GM12878 (cell line): ENCODE data around the gene FOXRED2. TPM values are rescaled to one million over a fixed set of nuclear protein-coding genes. Genes with fewer than 3 reads are reported as not detected.

Experiments used
- ATAC-seq: fragments of 200-7000 bp; cut with Tn5 transposase; 3 replicates; pipeline ENCODE4 v1.9.1; 2020; ENCODE audit warnings: mild to moderate bottlenecking, moderate library complexity
- BruUV-seq: library from RNA; stranded (reverse); fragments of 400-500 nt; replicated peaks from 2 replicates; lab custom pipeline; 2021; lab: Mats Ljungman, UMichigan
- CTCF ChIA-PET: fragments of 300-600 bp; sonication (Branson Sonifier 250); formaldehyde crosslinking; extraction: SDS; loops from one replicate; lab custom pipeline; 2021; ENCODE audit warnings: inconsistent platforms; lab: Yijun Ruan, JAX
- POLR2A ChIA-PET: fragments of 350-600 bp; formaldehyde crosslinking; extraction: SDS; loops from one replicate; lab custom pipeline; 2021; ENCODE audit warnings: inconsistent platforms; lab: Charles Lee
- RAD21 ChIA-PET: fragments of 300-600 bp; sonication (Branson Sonifier 250); formaldehyde crosslinking; loops from one replicate; lab custom pipeline; 2023; ENCODE audit warnings: antibody characterized with exemption; ENCODE audit not compliant: unreplicated experiment; lab: Charles Lee
- SMC1A ChIA-PET: fragments of 300-600 bp; sonication (Branson Sonifier 250); formaldehyde crosslinking; loops from one replicate; lab custom pipeline; 2023; ENCODE audit not compliant: unreplicated experiment, uncharacterized antibody; lab: Charles Lee
- DNase-seq: peaks from one replicate; pipeline ENCODE4 v3.0.0-alpha.2; 2011; ENCODE audit warnings: low read depth, low spot score
- FAIRE-seq: peaks from 3 replicates; lab custom pipeline; 2011; peaks lifted over from hg19 to GRCh38; lab: Jason Lieb, UNC
- H2AFZ ChIP-seq: 2 replicates; pipeline ENCODE4 v1.6.0; 2011; ENCODE audit warnings: low read depth, low read length, control low read depth; ENCODE audit not compliant: control insufficient read depth
- H3K27ac ChIP-seq: 2 replicates; pipeline ENCODE4 v1.5.1; 2011; ENCODE audit warnings: control low read depth; ENCODE audit not compliant: control insufficient read depth, insufficient read depth
- H3K27me3 ChIP-seq, 2 experiments: replicated peaks in 1 of 2; 2 replicates each; pipeline versions ENCODE4 v1.6.0 to v1.6.1; 2011; ENCODE audit warnings: low read length in 1 of 2; ENCODE audit not compliant: control insufficient read depth in 2 of 2, insufficient read depth in 2 of 2
- H3K36me3 ChIP-seq, 2 experiments: 2 replicates each; pipeline ENCODE4 v1.5.1; 2011; ENCODE audit warnings: low read length in 1 of 2; ENCODE audit not compliant: control insufficient read depth in 2 of 2, insufficient read depth in 2 of 2
- H3K4me1 ChIP-seq: 2 replicates; pipeline ENCODE4 v1.6.1; 2011; ENCODE audit warnings: mild to moderate bottlenecking, low read length, moderate library complexity, mixed read lengths; ENCODE audit not compliant: control insufficient read depth, insufficient read depth
- H3K4me2 ChIP-seq: 2 replicates; pipeline ENCODE4 v1.6.0; 2011; ENCODE audit warnings: control low read depth; ENCODE audit not compliant: control insufficient read depth, insufficient read depth
- H3K4me3 ChIP-seq: fragments of 200-600 bp; sonication (generic); 2 replicates; pipeline ENCODE4 v1.5.1; 2016
- H3K79me2 ChIP-seq: 2 replicates; pipeline ENCODE4 v1.6.0; 2011; ENCODE audit warnings: low read length; ENCODE audit not compliant: control insufficient read depth, insufficient read depth
- H3K9ac ChIP-seq: 2 replicates; pipeline ENCODE4 v1.8.0; 2011; ENCODE audit warnings: low read length, control low read depth, mixed read lengths; ENCODE audit not compliant: control insufficient read depth, insufficient read depth
- H3K9me3 ChIP-seq: replicated peaks from 3 replicates; pipeline ENCODE4 v1.5.1; 2011; ENCODE audit warnings: mild to moderate bottlenecking, low read length; ENCODE audit not compliant: control insufficient read depth, insufficient read depth
- H4K20me1 ChIP-seq: 2 replicates; pipeline ENCODE4 v1.6.0; 2011; ENCODE audit not compliant: control insufficient read depth, insufficient read depth
- DPF2 ChIP-seq: fragments of 450-650 bp; IDR thresholded peaks from 2 replicates; pipeline ENCODE4 v1.6.1; 2017; ENCODE audit warnings: mild to moderate bottlenecking
- EGR1 ChIP-seq, 2 experiments: IDR thresholded peaks; 1 replicate in 1 of 2; 2 replicates in 1 of 2; pipeline ENCODE4 v1.6.1; 2011 to 2012; ENCODE audit warnings: low read depth in 2 of 2, low read length in 2 of 2, borderline replicate concordance in 1 of 2, mild to moderate bottlenecking in 1 of 2, moderate library complexity in 1 of 2
- FOXM1 ChIP-seq: IDR thresholded peaks from 2 replicates; pipeline ENCODE4 v1.6.1; 2012; ENCODE audit warnings: low read depth, mild to moderate bottlenecking, inconsistent platforms, low read length, moderate library complexity
- GATAD2B ChIP-seq: fragments of 450-650 bp; conservative IDR thresholded peaks from 2 replicates; pipeline ENCODE4 v1.6.1; 2017; ENCODE audit warnings: low read depth, mild to moderate bottlenecking, moderate library complexity
- IKZF1 ChIP-seq: fragments of 450-650 bp; conservative IDR thresholded peaks from 2 replicates; pipeline ENCODE4 v1.6.1; 2017; ENCODE audit warnings: antibody characterized with exemption, mild to moderate bottlenecking
- IKZF2 ChIP-seq, 2 experiments: fragments of 450-650 bp; IDR thresholded peaks; 2 replicates each; pipeline ENCODE4 v1.6.1; 2017; ENCODE audit warnings: mild to moderate bottlenecking in 2 of 2, moderate library complexity in 2 of 2
- KLF5 ChIP-seq: fragments of 450-650 bp; IDR thresholded peaks from 2 replicates; pipeline ENCODE4 v1.6.1; 2014; ENCODE audit warnings: mild to moderate bottlenecking; ENCODE audit not compliant: partially characterized antibody
- MYC ChIP-seq: IDR thresholded peaks from 2 replicates; pipeline ENCODE4 v1.6.1; 2011; ENCODE audit warnings: mild to moderate bottlenecking, low read length, moderate library complexity, inconsistent platforms; ENCODE audit not compliant: insufficient read depth, insufficient replicate concordance, insufficient read length, severe bottlenecking
- NBN ChIP-seq: fragments of 450-650 bp; IDR thresholded peaks from 2 replicates; pipeline ENCODE4 v1.6.1; 2016
- POLR2A ChIP-seq: IDR thresholded peaks from 2 replicates; pipeline ENCODE4 v1.6.1; 2011; ENCODE audit warnings: low read depth, mild to moderate bottlenecking, low read length
- RAD21 ChIP-seq: IDR thresholded peaks from 2 replicates; pipeline ENCODE4 v1.6.1; 2011; ENCODE audit warnings: mild to moderate bottlenecking, low read depth, low read length, moderate library complexity; ENCODE audit not compliant: insufficient read depth
- SMARCA5 ChIP-seq: fragments of 450-650 bp; IDR thresholded peaks from 2 replicates; pipeline ENCODE4 v1.6.1; 2017; ENCODE audit warnings: mild to moderate bottlenecking
- SREBF1 ChIP-seq: IDR thresholded peaks from 2 replicates; pipeline ENCODE4 v1.6.1; 2012; ENCODE audit warnings: mild to moderate bottlenecking, low read length
- SUPT20H ChIP-seq: IDR thresholded peaks from 2 replicates; pipeline ENCODE4 v1.6.1; 2011; ENCODE audit warnings: low read depth, mild to moderate bottlenecking, low read length, moderate library complexity, borderline replicate concordance; ENCODE audit not compliant: control insufficient read depth
- TCF3 ChIP-seq: IDR thresholded peaks from 2 replicates; pipeline ENCODE4 v1.6.1; 2012; ENCODE audit warnings: low read depth, mild to moderate bottlenecking, low read length, borderline replicate concordance; ENCODE audit not compliant: insufficient read depth
- YY1 ChIP-seq: IDR thresholded peaks from 2 replicates; pipeline ENCODE4 v1.6.1; 2011; ENCODE audit warnings: low read depth, mild to moderate bottlenecking, low read length
- ZNF207 ChIP-seq: fragments of 450-650 bp; IDR thresholded peaks from 2 replicates; pipeline ENCODE4 v1.6.1; 2014; ENCODE audit warnings: antibody characterized with exemption, mild to moderate bottlenecking, borderline replicate concordance
- ZNF217 ChIP-seq: fragments of 450-650 bp; IDR thresholded peaks from 2 replicates; pipeline ENCODE4 v1.6.1; 2017; ENCODE audit warnings: antibody characterized with exemption, mild to moderate bottlenecking
- ZSCAN29 ChIP-seq: fragments of 450-650 bp; IDR thresholded peaks from 2 replicates; pipeline ENCODE4 v1.6.1; 2017; ENCODE audit warnings: mild to moderate bottlenecking, moderate library complexity
- WGBS: methylation state at CpG from one replicate; pipeline ENCODE4 v1.1.6; 2016; ENCODE audit warnings: low lambda C conversion rate; ENCODE audit not compliant: insufficient replicate concordance, insufficient coverage; ENCODE audit errors: missing lambda C conversion rate; 5-methylcytosine and 5-hydroxymethylcytosine counted together
- in situ Hi-C: fragments of 300-500 bp; cut with MboI; formaldehyde crosslinking; loops from 9 replicates; pipeline ENCODE4 v1.14.3; 2018; ENCODE audit warnings: mixed read lengths
- intact Hi-C: fragments of 100-400 bp; cut with micrococcal nuclease; formaldehyde crosslinking; loops from one replicate; pipeline ENCODE4 v1.14.2; 2022; ENCODE audit not compliant: unreplicated experiment
- polyA plus RNA-seq, 11 experiments: library from polyadenylated mRNA; depleted of rRNA in 4 of 11; unstranded in 6 of 11; stranded (reverse) in 5 of 11; fragments of >200 nt; fragmentation: Nextera tagmentation in 4 of 11; fragmentation: Illumina TruSeq in 1 of 11; extraction: Ambion mirVana in 4 of 11; extraction: Trizol in 1 of 11; gene quantifications; 1 replicate in 1 of 11; 2 replicates in 10 of 11; pipeline versions ENCODE4 v1.2.1 to v1.2.3, GENCODE V29; 2011 to 2016; ENCODE audit warnings: inconsistent platforms in 2 of 11, missing spikeins in 2 of 11, low read depth in 1 of 11
- total RNA-seq, 4 experiments: library from RNA; depleted of rRNA in 3 of 4; stranded (reverse); fragments of >200 nt in 3 of 4; fragmentation: Illumina TruSeq in 1 of 4; extraction: Trizol in 1 of 4; gene quantifications; 2 replicates each; pipeline versions ENCODE4 v1.2.1 to v1.2.3, GENCODE V29; 2013 to 2021
- TF ChIP-seq, protein P1 (sequence below), 3 experiments: IDR thresholded peaks in 2 of 3; conservative IDR thresholded peaks in 1 of 3; 2 replicates each; pipeline ENCODE4 v1.5.1; 2011; ENCODE audit warnings: low read depth in 3 of 3, low read length in 3 of 3, mild to moderate bottlenecking in 3 of 3, control low read depth in 2 of 3, moderate library complexity in 2 of 3, inconsistent platforms in 1 of 3, mixed read lengths in 1 of 3; ENCODE audit not compliant: control insufficient read depth in 2 of 3, insufficient read depth in 1 of 3; ENCODE audit errors: extremely low read depth in 1 of 3

Gene FOXRED2
- total and polyA plus RNA-seq, 10 of the 15 experiments (the other 5 are each of a cell fraction or from before 2014, with no cell fraction given): 1.8 to 28.8 (median 7.6) TPM

DNA sequence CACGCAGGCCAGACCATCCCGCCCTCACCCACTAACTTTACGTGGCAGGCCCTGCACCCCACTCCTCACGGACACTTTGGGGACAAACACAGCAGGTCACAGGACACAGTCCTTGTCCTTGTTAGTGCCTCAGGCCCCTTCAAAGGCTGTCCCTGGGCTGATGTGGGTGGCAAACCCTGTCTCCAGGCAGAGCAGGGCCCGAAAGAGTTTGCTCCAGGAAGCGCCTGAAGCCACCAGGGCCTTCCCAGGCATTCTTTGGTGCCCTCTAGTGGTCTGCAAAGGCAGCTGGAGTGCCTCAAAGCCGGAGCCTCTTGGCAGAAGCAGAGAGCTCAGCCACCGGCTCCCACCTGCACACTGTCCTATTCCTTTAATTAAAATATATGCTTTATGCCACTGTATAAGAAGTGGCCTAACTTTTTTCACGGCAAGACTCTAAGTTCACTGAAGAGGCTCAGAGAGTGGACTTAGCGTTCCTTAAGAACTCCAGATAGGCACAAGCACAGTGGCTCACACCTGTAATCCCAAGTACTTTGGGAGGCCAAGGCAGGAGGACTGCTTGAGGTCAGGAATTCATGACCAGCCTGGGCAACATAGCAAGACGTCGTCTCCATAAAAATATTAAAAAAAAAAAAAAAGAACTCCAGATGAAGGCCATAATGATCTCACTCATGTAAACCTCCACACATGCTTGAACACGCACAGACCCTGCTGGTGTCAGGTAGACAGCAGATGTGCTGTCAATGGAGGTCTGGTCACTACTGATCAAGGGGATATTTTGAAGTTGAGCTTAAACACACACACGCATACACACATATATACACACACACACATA is 36.5 kb downstream of the FOXRED2 start:
- no peak overlapping the region for H2AFZ ChIP-seq
- peaks cover 25 to 26% of the 10 kb centered on the region in 2 experiments; a peak in 3 of 4 replicates for H3K36me3 ChIP-seq
- peaks cover 4% of the 10 kb centered on the region for H3K4me1 ChIP-seq
- no TSS peak for BruUV-seq
- no peak overlapping the region for H3K4me3 ChIP-seq
- H3K9ac ChIP-seq: no peak overlapping the region
- no peak for DNase-seq
- FAIRE-seq: peak; percentile 89
- no peaks in the 10 kb centered on the region for H3K9me3 ChIP-seq
- POLR2A ChIA-PET: interaction anchor here (0.6 to 1.5 kb wide), 6 partner anchors 23 to 171 kb away, joined by 3 to 5 read pairs (median 4); partner anchors contain the start of gene MYH9
- in situ Hi-C loops: no loop called here
- H3K27me3 ChIP-seq: no peaks in the 10 kb centered on the region
- H3K27ac ChIP-seq: no peak overlapping the region
- H3K4me2 ChIP-seq: no peak overlapping the region
- CTCF ChIA-PET: interaction anchor here (0.6 to 8.5 kb wide), 55 partner anchors 9 to 775 kb away, joined by 3 to 125 read pairs (median 4); partner anchors contain the start of genes APOL2, FOXRED2, MYH9 and TXN2
- H4K20me1 ChIP-seq: no peaks in the 10 kb centered on the region
- intact Hi-C loops: loop anchor here (1.0 to 5.0 kb wide), 2 partner anchors 83 to 169 kb away; partner anchors contain the start of gene MYH9
- H3K79me2 ChIP-seq: no peaks in the 10 kb centered on the region; the same call in 1 of the 2 replicates
- RAD21 ChIA-PET: interaction anchor here (0.6 to 4.7 kb wide), 24 partner anchors 11 to 292 kb away, joined by 3 to 107 read pairs (median 5); partner anchors contain the start of genes MYH9 and TXN2
- SMC1A ChIA-PET: interaction anchor here (0.6 to 4.0 kb wide), 18 partner anchors 10 to 307 kb away, joined by 3 to 70 read pairs (median 4); no protein-coding TSS in a partner anchor
- WGBS: 50% methylated on average over 12 of the region's 14 CpGs
- ATAC-seq: peak; percentile 99
- 0 out of 2 replicates have a peak, but pooled peaks have one; percentile 41 for TF ChIP-seq GATAD2B
- TF ChIP-seq NBN: 0 out of 2 replicates have a peak, but pooled peaks have one; percentile 29
- TF ChIP-seq YY1: peak; percentile 49; the same call in 1 of the 2 replicates
- TF ChIP-seq EGR1 (IDR thresholded peaks at IDR 0.05; ENCODE audit: borderline replicate concordance in 1 of 2, low read depth in 2 of 2, low read length in 2 of 2): no peak
- TF ChIP-seq ZNF207: 0 out of 2 replicates have a peak, but pooled peaks have one; percentile 64
- TF ChIP-seq SREBF1: no peak
- no peak for TF ChIP-seq DPF2
- no peak for TF ChIP-seq ZNF217
- peak; percentile 36; the same call in 1 of the 2 replicates for TF ChIP-seq TCF3
- TF ChIP-seq POLR2A: peak; percentile 40; the same call in 1 of the 2 replicates
- TF ChIP-seq MYC: no peak
- TF ChIP-seq RAD21: peak; percentile 96
- TF ChIP-seq IKZF2 (IDR thresholded peaks at IDR 0.05): no peak
- peak; percentile 42 for TF ChIP-seq KLF5
- TF ChIP-seq, protein P1, sequence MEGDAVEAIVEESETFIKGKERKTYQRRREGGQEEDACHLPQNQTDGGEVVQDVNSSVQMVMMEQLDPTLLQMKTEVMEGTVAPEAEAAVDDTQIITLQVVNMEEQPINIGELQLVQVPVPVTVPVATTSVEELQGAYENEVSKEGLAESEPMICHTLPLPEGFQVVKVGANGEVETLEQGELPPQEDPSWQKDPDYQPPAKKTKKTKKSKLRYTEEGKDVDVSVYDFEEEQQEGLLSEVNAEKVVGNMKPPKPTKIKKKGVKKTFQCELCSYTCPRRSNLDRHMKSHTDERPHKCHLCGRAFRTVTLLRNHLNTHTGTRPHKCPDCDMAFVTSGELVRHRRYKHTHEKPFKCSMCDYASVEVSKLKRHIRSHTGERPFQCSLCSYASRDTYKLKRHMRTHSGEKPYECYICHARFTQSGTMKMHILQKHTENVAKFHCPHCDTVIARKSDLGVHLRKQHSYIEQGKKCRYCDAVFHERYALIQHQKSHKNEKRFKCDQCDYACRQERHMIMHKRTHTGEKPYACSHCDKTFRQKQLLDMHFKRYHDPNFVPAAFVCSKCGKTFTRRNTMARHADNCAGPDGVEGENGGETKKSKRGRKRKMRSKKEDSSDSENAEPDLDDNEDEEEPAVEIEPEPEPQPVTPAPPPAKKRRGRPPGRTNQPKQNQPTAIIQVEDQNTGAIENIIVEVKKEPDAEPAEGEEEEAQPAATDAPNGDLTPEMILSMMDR (IDR thresholded peaks at IDR 0.05 in 2 of 3, conservative IDR thresholded peaks at IDR 0.05 in 1 of 3; ENCODE audit: control insufficient read depth in 2 of 3, extremely low read depth in 1 of 3, insufficient read depth in 1 of 3, low read depth in 3 of 3, low read length in 3 of 3): peak; percentile 96 to 98 (median 98)
- TF ChIP-seq IKZF1: no peak; the same call in 1 of the 2 replicates
- TF ChIP-seq SMARCA5: peak; percentile 67; the same call in 1 of the 2 replicates
- TF ChIP-seq FOXM1: 0 out of 2 replicates have a peak, but pooled peaks have one; percentile 34
- no peak for TF ChIP-seq ZSCAN29
- TF ChIP-seq SUPT20H: no peak
